ENCODE results near the gene PPP2R2B. TPM values are rescaled to one million over a fixed set of nuclear protein-coding genes. Genes with fewer than 3 reads are reported as not detected.

Gene PPP2R2B
- total and polyA plus RNA-seq, 12 donors, result 0.35 to 11.7 (median 4.7) TPM

DNA sequence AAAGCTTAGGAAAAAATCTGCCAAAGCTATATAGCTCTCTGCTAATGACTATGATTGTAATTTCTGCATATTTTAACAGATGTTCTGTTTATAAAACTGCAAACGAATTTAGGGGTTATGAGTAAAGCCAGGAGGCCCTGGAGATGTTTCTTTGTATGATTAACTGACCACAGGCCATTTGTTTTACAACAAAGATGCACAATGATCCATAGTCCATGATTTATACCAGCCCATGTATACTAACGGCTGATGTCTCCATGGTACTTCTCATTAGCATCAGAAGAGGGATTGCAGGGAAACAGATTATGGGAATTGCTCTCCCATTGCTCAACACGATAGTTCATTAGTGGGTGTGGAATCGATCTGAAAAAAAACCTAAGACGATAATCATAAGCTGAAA is 78.9 kb downstream of the PPP2R2B start:
- WGBS, 4 donors, result 70 to 82% (median 77%) methylated on average over 5 of the region's 5 CpGs
- no peak for TF ChIP-seq POLR2A (IDR thresholded peaks at IDR 0.05)
- TF ChIP-seq, protein P1, sequence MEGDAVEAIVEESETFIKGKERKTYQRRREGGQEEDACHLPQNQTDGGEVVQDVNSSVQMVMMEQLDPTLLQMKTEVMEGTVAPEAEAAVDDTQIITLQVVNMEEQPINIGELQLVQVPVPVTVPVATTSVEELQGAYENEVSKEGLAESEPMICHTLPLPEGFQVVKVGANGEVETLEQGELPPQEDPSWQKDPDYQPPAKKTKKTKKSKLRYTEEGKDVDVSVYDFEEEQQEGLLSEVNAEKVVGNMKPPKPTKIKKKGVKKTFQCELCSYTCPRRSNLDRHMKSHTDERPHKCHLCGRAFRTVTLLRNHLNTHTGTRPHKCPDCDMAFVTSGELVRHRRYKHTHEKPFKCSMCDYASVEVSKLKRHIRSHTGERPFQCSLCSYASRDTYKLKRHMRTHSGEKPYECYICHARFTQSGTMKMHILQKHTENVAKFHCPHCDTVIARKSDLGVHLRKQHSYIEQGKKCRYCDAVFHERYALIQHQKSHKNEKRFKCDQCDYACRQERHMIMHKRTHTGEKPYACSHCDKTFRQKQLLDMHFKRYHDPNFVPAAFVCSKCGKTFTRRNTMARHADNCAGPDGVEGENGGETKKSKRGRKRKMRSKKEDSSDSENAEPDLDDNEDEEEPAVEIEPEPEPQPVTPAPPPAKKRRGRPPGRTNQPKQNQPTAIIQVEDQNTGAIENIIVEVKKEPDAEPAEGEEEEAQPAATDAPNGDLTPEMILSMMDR (IDR thresholded peaks at IDR 0.05), result no peak
- DNase-seq, result no peak
- peaks cover 0 to 3% of the 10 kb centered on the region in 2 donors for H3K4me1 ChIP-seq (replicated peaks in 1 of 2)
- intact Hi-C loops (cut with DNase I), result no loop called here
- H3K27ac ChIP-seq, result no peak overlapping the region
- no peak overlapping the region for H3K4me3 ChIP-seq
- no peaks in the 10 kb centered on the region for H3K9me3 ChIP-seq (replicated peaks in 1 of 3)
- no peaks in the 10 kb centered on the region for H3K27me3 ChIP-seq
- H3K36me3 ChIP-seq (replicated peaks in 1 of 2), result no peaks in the 10 kb centered on the region

DNA sequence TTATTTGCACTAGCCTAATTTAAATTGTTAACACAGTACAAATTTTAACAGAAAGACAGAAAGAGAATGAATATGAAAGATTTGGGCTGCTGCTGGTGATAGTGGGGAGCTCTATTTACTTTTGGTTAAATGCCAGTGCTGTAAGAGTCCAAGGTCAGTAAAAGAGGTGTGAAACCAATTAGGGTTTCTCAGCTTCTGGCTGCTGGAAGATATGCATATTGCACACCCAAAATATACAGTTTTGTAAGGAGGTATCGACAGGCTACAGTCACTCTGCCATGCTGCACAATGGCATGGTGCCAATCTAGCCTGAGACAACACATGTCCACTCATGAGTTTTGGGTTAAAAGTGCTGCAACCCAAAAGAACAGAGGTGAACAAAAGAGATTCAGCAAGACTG is 79.3 kb downstream of the PPP2R2B start:
- Histone ChIP-seq H3K4me3 (no peak overlapping the region), H3K27me3 (no peaks in the 10 kb centered on the region), H3K36me3 (replicated peaks in 1 of 2) (no peaks in the 10 kb centered on the region), H3K9me3 (replicated peaks in 1 of 3) (no peaks in the 10 kb centered on the region), H3K4me1 (replicated peaks in 1 of 2) (peaks cover 0 to 8% of the 10 kb centered on the region in 2 donors), H3K27ac (no peak overlapping the region)
- no peak for TF ChIP-seq POLR2A (IDR thresholded peaks at IDR 0.05)
- TF ChIP-seq, protein P1 (IDR thresholded peaks at IDR 0.05), result no peak
- WGBS, 4 donors, result 69 to 93% (median 78%) methylated on average over 1 of the region's 1 CpG
- intact Hi-C loops (cut with DNase I), result no loop called here
- no peak for DNase-seq

DNA sequence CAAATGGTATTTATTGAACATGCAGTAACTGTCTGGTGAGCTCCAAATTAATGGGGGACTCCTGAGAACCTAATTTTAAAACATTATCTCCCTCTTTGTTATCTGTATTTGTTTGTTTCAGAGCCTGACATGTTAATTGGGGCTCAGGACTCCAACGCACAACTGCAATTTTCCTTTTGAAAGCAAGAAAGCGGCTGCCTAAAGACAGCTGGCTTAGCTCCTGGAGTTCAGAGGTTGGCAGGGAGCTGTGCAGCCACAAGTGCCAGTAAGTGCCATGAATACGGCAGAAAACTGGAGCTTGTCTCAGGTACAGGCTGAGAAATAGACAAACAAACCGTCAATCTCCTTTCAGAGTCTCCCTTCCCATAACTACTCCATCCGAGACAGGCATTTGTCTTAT is 80.9 kb downstream of the PPP2R2B start:
- H3K9me3 ChIP-seq (replicated peaks in 1 of 3), result no peaks in the 10 kb centered on the region
- peaks cover 0 to 15% of the 10 kb centered on the region in 2 donors for H3K4me1 ChIP-seq (replicated peaks in 1 of 2)
- no peaks in the 10 kb centered on the region for H3K36me3 ChIP-seq (replicated peaks in 1 of 2)
- H3K27me3 ChIP-seq, result no peaks in the 10 kb centered on the region
- 58 to 74% (median 67%) methylated on average over 5 of the region's 5 CpGs for WGBS, 4 donors
- intact Hi-C loops (cut with DNase I), result no loop called here
- H3K27ac ChIP-seq, result no peak overlapping the region
- H3K4me3 ChIP-seq, result no peak overlapping the region
- no peak for DNase-seq
- TF ChIP-seq, protein P1 (IDR thresholded peaks at IDR 0.05), result no peak
- no peak for TF ChIP-seq POLR2A (IDR thresholded peaks at IDR 0.05)

DNA sequence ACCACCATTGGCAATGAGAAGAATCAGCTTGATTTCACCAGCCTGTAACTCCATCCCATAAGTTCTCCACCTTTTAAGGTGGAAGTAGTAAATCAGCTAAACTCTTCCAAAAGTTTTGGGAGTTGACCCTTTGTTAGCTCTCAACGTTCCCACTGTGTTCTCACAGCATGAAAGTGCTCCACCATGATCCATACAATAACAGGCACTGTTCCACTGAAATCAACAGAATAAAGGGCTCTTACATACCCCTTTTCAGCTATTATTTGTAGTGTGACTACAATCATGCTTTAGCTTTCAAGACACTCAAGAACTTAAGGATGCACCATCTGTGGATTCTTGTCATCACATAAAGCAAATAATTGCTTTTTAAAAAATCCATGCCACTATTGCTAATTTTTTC is 81.6 kb downstream of the PPP2R2B start:
- Histone ChIP-seq H3K27ac (no peak overlapping the region), H3K4me3 (no peak overlapping the region), H3K4me1 (replicated peaks in 1 of 2) (peaks cover 0 to 15% of the 10 kb centered on the region in 2 donors), H3K9me3 (replicated peaks in 1 of 3) (no peaks in the 10 kb centered on the region), H3K27me3 (no peaks in the 10 kb centered on the region), H3K36me3 (replicated peaks in 1 of 2) (no peaks in the 10 kb centered on the region)
- no peak for TF ChIP-seq POLR2A (IDR thresholded peaks at IDR 0.05)
- TF ChIP-seq, protein P1 (IDR thresholded peaks at IDR 0.05), result no peak
- intact Hi-C loops (cut with DNase I), result no loop called here
- DNase-seq, result no peak
- WGBS, 4 donors, result 41 to 76% (median 60%) methylated on average over 1 of the region's 1 CpG
